Measurements from ENCODE around the gene BACH1. TPM values are rescaled to one million over a fixed set of nuclear protein-coding genes. Genes with fewer than 3 reads are reported as not detected.
"Not testable (repeated sequence)": the region's sequence is repeated elsewhere in the genome, so short reads cannot be mapped to it uniquely, and the experiment has no call there.

Gene BACH1
- total RNA-seq, 1 donor: 86.9 TPM

DNA sequence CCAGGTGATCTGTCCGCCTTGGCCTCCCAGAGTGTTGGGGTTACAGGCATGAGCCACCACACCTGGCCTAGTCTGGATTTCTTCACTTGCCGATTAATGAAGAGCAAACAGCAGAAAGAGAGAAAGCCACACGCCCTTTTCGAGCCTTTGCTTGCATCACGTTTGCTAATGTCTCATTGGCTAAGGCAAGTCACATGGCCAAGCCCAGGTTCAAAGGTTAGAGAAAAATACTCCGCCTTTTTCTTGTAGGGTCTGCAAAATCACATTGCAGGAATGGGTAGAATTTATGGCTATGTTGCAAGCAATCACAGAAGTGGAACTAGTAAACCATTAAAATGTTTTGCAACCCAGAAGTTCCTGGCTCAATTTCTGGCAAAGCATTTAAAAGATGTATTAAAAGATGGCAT lies 26.8 kb upstream of the BACH1 start:
- no peak for DNase-seq (ENCODE audit: low read depth)
- TF ChIP-seq, protein P1, sequence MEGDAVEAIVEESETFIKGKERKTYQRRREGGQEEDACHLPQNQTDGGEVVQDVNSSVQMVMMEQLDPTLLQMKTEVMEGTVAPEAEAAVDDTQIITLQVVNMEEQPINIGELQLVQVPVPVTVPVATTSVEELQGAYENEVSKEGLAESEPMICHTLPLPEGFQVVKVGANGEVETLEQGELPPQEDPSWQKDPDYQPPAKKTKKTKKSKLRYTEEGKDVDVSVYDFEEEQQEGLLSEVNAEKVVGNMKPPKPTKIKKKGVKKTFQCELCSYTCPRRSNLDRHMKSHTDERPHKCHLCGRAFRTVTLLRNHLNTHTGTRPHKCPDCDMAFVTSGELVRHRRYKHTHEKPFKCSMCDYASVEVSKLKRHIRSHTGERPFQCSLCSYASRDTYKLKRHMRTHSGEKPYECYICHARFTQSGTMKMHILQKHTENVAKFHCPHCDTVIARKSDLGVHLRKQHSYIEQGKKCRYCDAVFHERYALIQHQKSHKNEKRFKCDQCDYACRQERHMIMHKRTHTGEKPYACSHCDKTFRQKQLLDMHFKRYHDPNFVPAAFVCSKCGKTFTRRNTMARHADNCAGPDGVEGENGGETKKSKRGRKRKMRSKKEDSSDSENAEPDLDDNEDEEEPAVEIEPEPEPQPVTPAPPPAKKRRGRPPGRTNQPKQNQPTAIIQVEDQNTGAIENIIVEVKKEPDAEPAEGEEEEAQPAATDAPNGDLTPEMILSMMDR (IDR thresholded peaks at IDR 0.05; ENCODE audit: insufficient read depth, low read length): no peak
- H3K4me3 ChIP-seq (ENCODE audit: low read depth, low read length): no peak overlapping the region

DNA sequence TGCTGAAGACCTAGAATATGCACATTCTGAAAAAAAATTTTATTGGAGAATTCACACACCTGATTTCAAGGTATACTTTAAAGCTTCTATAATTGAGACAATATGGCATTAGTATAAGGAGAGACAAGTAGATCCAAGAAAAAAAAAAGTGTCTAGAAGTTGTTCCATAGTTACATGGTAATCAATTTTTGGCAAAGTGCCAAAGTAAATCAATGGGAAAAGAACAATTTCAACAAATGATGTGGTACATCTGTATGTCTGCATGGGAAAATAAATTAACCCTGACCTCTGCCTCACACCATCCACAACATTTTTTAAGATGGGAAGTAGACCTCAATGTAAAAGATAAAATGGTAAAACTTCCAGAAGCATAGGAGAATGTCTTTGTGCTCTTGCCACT lies 21.3 kb upstream of the BACH1 start:
- no peak for DNase-seq (ENCODE audit: low read depth)
- TF ChIP-seq, protein P1 (IDR thresholded peaks at IDR 0.05; ENCODE audit: insufficient read depth, low read length): no peak
- H3K4me3 ChIP-seq (ENCODE audit: low read depth, low read length): no peak overlapping the region

DNA sequence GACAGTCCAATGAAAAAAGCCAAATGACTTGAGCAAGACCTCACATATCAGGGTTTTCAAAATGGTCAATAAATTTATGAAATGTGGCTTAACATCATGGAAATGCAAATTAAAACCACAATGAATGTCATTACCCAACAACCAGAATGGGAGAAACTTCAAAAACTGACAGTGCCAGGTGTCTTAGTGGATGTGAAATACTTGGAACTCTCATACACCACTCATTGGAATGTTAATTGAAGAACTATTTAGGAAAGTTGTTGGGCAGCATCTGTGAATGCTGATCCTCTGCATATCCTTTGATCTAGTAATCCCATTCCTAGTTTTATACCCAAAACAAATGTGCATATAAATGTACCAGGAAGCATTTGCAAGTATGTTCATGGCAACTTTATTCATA lies 19.2 kb upstream of the BACH1 start:
- H3K4me3 ChIP-seq (ENCODE audit: low read depth, low read length): no peak overlapping the region
- TF ChIP-seq, protein P1 (IDR thresholded peaks at IDR 0.05; ENCODE audit: insufficient read depth, low read length): no peak
- no peak for DNase-seq (ENCODE audit: low read depth)

- not testable (repeated sequence) for H3K4me3 ChIP-seq (ENCODE audit: low read depth, low read length); DNase-seq (ENCODE audit: low read depth)
Observed at GRCh38 chr21:29281801-29282200, 16.9 kb upstream of the BACH1 start.

DNA sequence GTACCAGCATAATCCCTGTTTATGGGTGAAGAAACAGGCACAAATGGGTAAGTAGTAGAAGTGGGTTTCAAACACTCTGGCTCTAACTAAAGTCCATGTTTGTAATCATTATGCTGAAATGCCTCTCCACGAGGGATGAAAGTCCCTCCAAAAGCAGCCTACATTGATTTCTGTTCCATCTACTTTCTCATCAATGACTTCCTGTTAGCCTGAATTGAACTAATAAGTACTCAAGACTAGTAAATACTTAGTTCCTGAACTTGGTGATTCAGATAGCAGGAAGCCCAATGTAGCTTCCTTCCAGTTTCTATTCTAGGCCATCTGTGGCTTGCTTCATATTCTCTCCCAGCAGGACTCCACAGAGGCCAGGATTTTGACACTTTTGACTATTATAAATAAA lies 11.3 kb upstream of the BACH1 start:
- DNase-seq (ENCODE audit: low read depth): peak; percentile 31
- TF ChIP-seq, protein P1 (IDR thresholded peaks at IDR 0.05; ENCODE audit: insufficient read depth, low read length): no peak
- no peak overlapping the region for H3K4me3 ChIP-seq (ENCODE audit: low read depth, low read length)

- DNase-seq (ENCODE audit: low read depth): no peak
- no peak overlapping the region for H3K4me3 ChIP-seq (ENCODE audit: low read depth, low read length)
- TF ChIP-seq, protein P1 (IDR thresholded peaks at IDR 0.05; ENCODE audit: insufficient read depth, low read length): no peak
Observed at GRCh38 chr21:29288239-29288638, 10.5 kb upstream of the BACH1 start.

DNA sequence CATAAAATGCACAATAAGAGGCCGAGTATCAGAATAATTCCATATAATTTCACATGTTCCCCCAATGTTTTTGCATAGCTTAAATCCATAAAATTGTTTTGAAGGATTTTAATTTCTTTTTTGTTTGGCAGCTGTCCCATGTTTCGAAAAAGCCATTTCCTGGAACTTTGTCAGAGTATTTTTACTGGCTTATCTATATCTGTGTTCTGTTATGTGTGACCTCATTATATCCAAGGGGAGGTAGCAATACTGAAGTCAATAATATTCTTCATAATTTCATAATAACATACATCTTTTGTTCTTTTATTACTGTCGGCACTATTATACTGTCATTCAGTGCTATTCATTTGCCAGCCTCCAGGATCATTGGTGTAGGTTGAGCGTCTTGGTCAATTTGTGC lies 9.4 kb upstream of the BACH1 start:
- TF ChIP-seq, protein P1 (IDR thresholded peaks at IDR 0.05; ENCODE audit: insufficient read depth, low read length): no peak
- DNase-seq (ENCODE audit: low read depth): peak; percentile 35

More for the DNA sequence above, 9.4 kb upstream of the BACH1 start:
- H3K4me3 ChIP-seq (ENCODE audit: low read depth, low read length): no peak overlapping the region

All from fibroblast of the aortic adventitia (primary cell).